Stomach (tissue), 4 donors: ENCODE results near the gene SEMA4B.

ENCODE experiments used
- CTCF ChIP-seq, 7 experiments: fragments of 450-650 bp in 4 of 7; fragments of 200-600 bp in 3 of 7; sonication (generic) in 3 of 7; IDR thresholded peaks; one replicate each; pipeline ENCODE4 v1.5.1; 2016 to 2019; ENCODE audit warnings: antibody characterized with exemption in 7 of 7, control low read depth in 2 of 7, mild to moderate bottlenecking in 1 of 7
- POLR2AphosphoS5 ChIP-seq, 3 donors: sonication (generic); formaldehyde crosslinking; IDR thresholded peaks; one replicate each; pipeline ENCODE4 v1.6.1; 2016; ENCODE audit warnings: antibody characterized with exemption in 3 of 3

GRCh38 chr15:90214553-90215196 is 13.5 kb downstream of the SEMA4B start:
- TF ChIP-seq POLR2AphosphoS5 (IDR thresholded peaks at IDR 0.05), result no peak
- TF ChIP-seq CTCF (IDR thresholded peaks at IDR 0.05), result peak in 2 of 7 experiments; percentile 9 to 15
